Stomach smooth muscle (tissue), 2 donors: ENCODE data around the gene ARHGAP19.
A peak's percentile ranks its signal among the peaks of the same experiment; 100 is the strongest.

ENCODE experiments used
- H3K27ac ChIP-seq: one replicate; pipeline ENCODE4 v1.7.0; 2013; ENCODE audit warnings: mild to moderate bottlenecking, low read length, inconsistent platforms
- H3K27me3 ChIP-seq, 2 donors: one replicate each; pipeline ENCODE4 v1.7.0; 2013; ENCODE audit warnings: low read length in 2 of 2; ENCODE audit not compliant: insufficient read depth in 2 of 2, control insufficient read depth in 1 of 2
- H3K36me3 ChIP-seq, 2 donors: one replicate each; pipeline ENCODE4 v1.7.0; 2013; ENCODE audit warnings: low read length in 2 of 2; ENCODE audit not compliant: control insufficient read depth in 2 of 2, insufficient read depth in 2 of 2
- H3K4me1 ChIP-seq: one replicate; pipeline ENCODE4 v1.7.0; 2013; ENCODE audit warnings: low read length; ENCODE audit not compliant: control insufficient read depth, insufficient read depth
- H3K4me3 ChIP-seq, 2 donors: one replicate each; pipeline ENCODE4 v1.7.0; 2013; ENCODE audit warnings: low read length in 2 of 2
- H3K9ac ChIP-seq, 2 donors: one replicate each; pipeline ENCODE4 v1.7.0; 2013; ENCODE audit warnings: low read length in 2 of 2, mild to moderate bottlenecking in 1 of 2
- H3K9me3 ChIP-seq, 2 donors: one replicate each; pipeline ENCODE4 v1.7.0; 2013; ENCODE audit warnings: low read length in 2 of 2; ENCODE audit not compliant: control insufficient read depth in 2 of 2
- donor health status: healthy.
- donor health status: Pancreatic carcinoma.

The ARHGAP19 gene

DNA sequence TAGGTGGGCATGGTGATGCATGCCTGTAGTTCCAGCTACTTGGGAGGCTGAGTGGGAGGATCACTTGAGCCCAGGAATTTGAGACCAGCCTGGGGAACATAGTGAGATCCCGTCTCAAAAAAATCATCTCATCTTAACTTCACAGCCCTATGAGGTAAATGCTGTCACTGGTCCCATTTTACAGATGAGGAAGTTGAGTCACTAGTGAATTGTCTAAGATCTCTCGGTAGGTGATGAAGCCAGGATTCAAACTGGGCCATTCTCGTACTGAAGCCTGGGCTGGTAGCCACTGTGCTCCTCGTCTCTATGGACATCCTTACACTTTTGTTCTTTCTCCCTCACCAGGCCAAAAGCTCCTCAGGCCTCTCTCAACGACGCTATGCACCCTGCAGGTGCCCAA, 113.1 kb downstream of the ARHGAP19 start:
- H3K9me3 ChIP-seq, result no peaks in the 10 kb centered on the region
- no peak overlapping the region for H3K9ac ChIP-seq
- peaks cover 6% of the 10 kb centered on the region for H3K4me1 ChIP-seq
- no peak overlapping the region for H3K27ac ChIP-seq
- no peaks in the 10 kb centered on the region for H3K36me3 ChIP-seq
- H3K4me3 ChIP-seq, result peak overlapping the region in 1 of 2 donors; percentile 47
- H3K27me3 ChIP-seq, result peaks cover 25 to 30% of the 10 kb centered on the region in 2 donors

- Histone ChIP-seq H3K36me3 (no peaks in the 10 kb centered on the region), H3K4me3 (no peak overlapping the region), H3K27me3 (peaks cover 21 to 23% of the 10 kb centered on the region in 2 donors)
Measured at GRCh38 chr10:97178074-97178473, 114.4 kb downstream of the ARHGAP19 start.

DNA sequence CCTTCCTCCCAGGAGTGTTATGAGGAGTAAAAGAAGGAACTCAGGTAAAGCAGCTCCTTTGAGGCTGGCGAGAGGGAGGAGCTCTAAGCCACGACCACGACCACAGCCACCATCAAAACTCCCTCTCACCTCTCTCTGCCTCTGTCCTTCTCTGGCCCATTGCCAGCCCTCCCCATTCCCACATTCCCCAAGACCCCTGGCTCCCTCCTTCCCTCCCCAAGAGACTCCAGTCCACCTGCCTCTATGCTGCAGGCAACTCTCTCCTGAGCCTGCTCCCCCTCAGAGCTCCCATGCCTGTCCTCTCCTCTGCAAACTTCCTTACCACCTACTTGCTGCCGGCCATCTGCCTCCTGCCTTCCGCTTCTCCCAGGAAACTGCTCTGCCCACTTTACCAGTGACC, 116.2 kb downstream of the ARHGAP19 start:
- H3K27me3 ChIP-seq, result peaks cover 21% of the 10 kb centered on the region in 2 donors

More at GRCh38 chr10:97178074-97178473, 114.4 kb downstream of the ARHGAP19 start:
- Histone ChIP-seq H3K9me3 (no peaks in the 10 kb centered on the region), H3K4me1 (peaks cover 6% of the 10 kb centered on the region), H3K27ac (no peak overlapping the region), H3K9ac (no peak overlapping the region)

DNA sequence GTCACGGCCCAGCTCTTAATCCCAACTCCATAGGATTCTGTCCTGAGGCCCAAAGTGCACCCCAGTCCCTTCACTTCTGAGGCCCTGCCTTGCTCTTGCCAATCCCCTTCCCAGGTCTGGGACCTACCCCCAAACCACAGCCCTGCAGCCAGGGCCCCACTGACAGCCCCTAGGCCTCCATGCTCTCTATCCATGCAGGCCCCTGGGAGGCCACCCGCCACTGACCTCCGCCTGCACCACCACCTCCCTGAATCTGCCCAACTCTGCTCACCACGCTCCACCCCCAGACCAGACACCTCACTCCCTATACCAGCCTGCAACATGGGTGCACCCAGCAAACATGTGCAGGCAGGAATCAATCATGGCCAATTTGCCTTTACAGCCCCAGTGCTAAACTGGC, 116.9 kb downstream of the ARHGAP19 start:
- Histone ChIP-seq H3K9me3 (no peaks in the 10 kb centered on the region), H3K4me1 (peaks cover 6% of the 10 kb centered on the region), H3K9ac (no peak overlapping the region), H3K36me3 (no peaks in the 10 kb centered on the region), H3K27me3 (peaks cover 21% of the 10 kb centered on the region in 2 donors), H3K27ac (no peak overlapping the region), H3K4me3 (no peak overlapping the region)

More for the DNA sequence above, 116.2 kb downstream of the ARHGAP19 start:
- no peak overlapping the region for H3K9ac ChIP-seq
- no peaks in the 10 kb centered on the region for H3K9me3 ChIP-seq
- no peaks in the 10 kb centered on the region for H3K36me3 ChIP-seq
- no peak overlapping the region for H3K4me3 ChIP-seq
- H3K27ac ChIP-seq, result no peak overlapping the region
- peaks cover 6% of the 10 kb centered on the region for H3K4me1 ChIP-seq

- peaks cover 18 to 21% of the 10 kb centered on the region in 2 donors for H3K27me3 ChIP-seq
- H3K27ac ChIP-seq, result no peak overlapping the region
- no peak overlapping the region for H3K4me3 ChIP-seq
- H3K4me1 ChIP-seq, result peaks cover 5% of the 10 kb centered on the region
- no peaks in the 10 kb centered on the region for H3K36me3 ChIP-seq
- no peaks in the 10 kb centered on the region for H3K9me3 ChIP-seq
- H3K9ac ChIP-seq, result no peak overlapping the region
Measured at GRCh38 chr10:97174941-97175340, 117.5 kb downstream of the ARHGAP19 start.

- Histone ChIP-seq H3K27ac (no peak overlapping the region), H3K9me3 (no peaks in the 10 kb centered on the region), H3K4me3 (no peak overlapping the region), H3K4me1 (no peaks in the 10 kb centered on the region), H3K36me3 (no peaks in the 10 kb centered on the region), H3K9ac (no peak overlapping the region), H3K27me3 (peaks cover 13 to 21% of the 10 kb centered on the region in 2 donors)
Measured at GRCh38 chr10:97174276-97174775, 118.1 kb downstream of the ARHGAP19 start.

GRCh38 chr10:97173036-97173435, 119.4 kb downstream of the ARHGAP19 start:
- H3K36me3 ChIP-seq, result no peaks in the 10 kb centered on the region
- no peak overlapping the region for H3K27ac ChIP-seq
- H3K27me3 ChIP-seq, result peaks cover 11 to 19% of the 10 kb centered on the region in 2 donors
- H3K4me3 ChIP-seq, result no peak overlapping the region
- H3K9ac ChIP-seq, result no peak overlapping the region
- no peaks in the 10 kb centered on the region for H3K9me3 ChIP-seq
- no peaks in the 10 kb centered on the region for H3K4me1 ChIP-seq
